ENCODE measurements around the gene FAM168A. TPM values are rescaled to one million over a fixed set of nuclear protein-coding genes. Genes with fewer than 3 reads are reported as not detected.
A peak's percentile ranks its signal among the peaks of the same experiment; 100 is the strongest.
"Not testable (repeated sequence)": the region's sequence is repeated elsewhere in the genome, so short reads cannot be mapped to it uniquely, and the experiment has no call there.

FAM168A gene
- total RNA-seq, 1 experiment from 2014 or later, result 21.1 TPM

- no peak overlapping the region for H2AFZ ChIP-seq (ENCODE audit: low read length)
- no peak overlapping the region for H3K14ac ChIP-seq (ENCODE audit: insufficient read depth, low read length)
- no peaks in the 10 kb centered on the region for H4K20me1 ChIP-seq (ENCODE audit: control insufficient read depth, insufficient read depth, insufficient read length)
- H2AK5ac ChIP-seq (ENCODE audit: insufficient read length, low read length), result no peak overlapping the region
- WGBS (ENCODE audit: extremely low coverage, insufficient read length, low lambda C conversion rate), result no CpG with 5 or more reads among the region's 4 CpGs
- H3K4me1 ChIP-seq (ENCODE audit: insufficient read depth, low read length), result peaks cover 3% of the 10 kb centered on the region; the same call in 1 of the 2 replicates
- no peak overlapping the region for H3K27ac ChIP-seq (ENCODE audit: insufficient read length, low read depth, low read length)
- H3K9ac ChIP-seq (ENCODE audit: extremely low read depth, insufficient read length, low read length), result no peak overlapping the region
- H3K27me3 ChIP-seq (ENCODE audit: insufficient read depth, low read length), result no peaks in the 10 kb centered on the region
- H3K23ac ChIP-seq (ENCODE audit: insufficient read length, low read depth, low read length), result no peak overlapping the region
- no peak overlapping the region for H4K91ac ChIP-seq (ENCODE audit: insufficient read length, low read depth, low read length)
- H4K5ac ChIP-seq (ENCODE audit: insufficient read length, low read depth, low read length), result no peak overlapping the region
- Mint-ChIP-seq H3K9me3 (peaks cover 7% of the 10 kb centered on the region in 2 experiments; a peak in 3 of 5 replicates), H3K4me1 (peaks cover 23 to 27% of the 10 kb centered on the region in 2 experiments), H3K27me3 (ENCODE audit: low read depth) (no peaks in the 10 kb centered on the region), H3K36me3 (ENCODE audit: insufficient read depth in 1 of 3, low read depth in 3 of 3) (peaks cover 11 to 18% (median 13%) of the 10 kb centered on the region in 3 experiments), H3K27ac (peak overlapping the region in 1 of 3 experiments; percentile 78; a peak in 2 of 7 replicates), H3K4me3 (no peak overlapping the region)
- H2BK20ac ChIP-seq (ENCODE audit: low read depth, low read length, poor library complexity, severe bottlenecking), result no peak overlapping the region
- no peak overlapping the region for H2BK15ac ChIP-seq (ENCODE audit: low read depth, low read length)
- H2BK5ac ChIP-seq (ENCODE audit: insufficient read length, low read length), result no peak overlapping the region
- TF ChIP-seq CTCF (conservative IDR thresholded peaks at IDR 0.05), result no peak
- H3K9me3 ChIP-seq (ENCODE audit: control insufficient read depth, low read depth, low read length), result no peaks in the 10 kb centered on the region
- no peak overlapping the region for H3K18ac ChIP-seq (ENCODE audit: insufficient read length, low read depth, low read length)
- no peak overlapping the region for H2BK12ac ChIP-seq (ENCODE audit: insufficient read length, low read depth, low read length)
- H4K8ac ChIP-seq (replicated peaks; ENCODE audit: insufficient read length, low read depth, low read length), result no peak overlapping the region
- no peak overlapping the region for H2BK120ac ChIP-seq (ENCODE audit: low read depth, low read length, poor library complexity, severe bottlenecking)
- H3K79me1 ChIP-seq (ENCODE audit: insufficient read depth, low read depth, low read length, poor library complexity, severe bottlenecking), result no peaks in the 10 kb centered on the region
- no peak overlapping the region for H3K56ac ChIP-seq (ENCODE audit: insufficient read length, low read depth, low read length)
- no peaks in the 10 kb centered on the region; the same call in 1 of the 2 replicates for H3K79me2 ChIP-seq (ENCODE audit: insufficient read depth, low read length)
- DNase-seq, result no peak
- H3T11ph ChIP-seq (ENCODE audit: low read length), result no peak overlapping the region
- H3K23me2 ChIP-seq (ENCODE audit: insufficient read length, low read depth, low read length, poor library complexity, severe bottlenecking), result no peaks in the 10 kb centered on the region
- H3K4ac ChIP-seq (ENCODE audit: low read depth, low read length), result no peak overlapping the region
- H3K4me2 ChIP-seq (ENCODE audit: insufficient read depth, insufficient read length, low read length), result no peak overlapping the region
Measured at GRCh38 chr11:73576185-73576614, 21.7 kb downstream of the FAM168A start.

- H4K5ac ChIP-seq (ENCODE audit: insufficient read length, low read depth, low read length); H3K27me3 ChIP-seq (ENCODE audit: insufficient read depth, low read length); H2AK5ac ChIP-seq (ENCODE audit: insufficient read length, low read length); H3K14ac ChIP-seq (ENCODE audit: insufficient read depth, low read length); H3K18ac ChIP-seq (ENCODE audit: insufficient read length, low read depth, low read length); H4K20me1 ChIP-seq (ENCODE audit: control insufficient read depth, insufficient read depth, insufficient read length); H4K91ac ChIP-seq (ENCODE audit: insufficient read length, low read depth, low read length); H3K9me3 Mint-ChIP-seq; H3K4me1 ChIP-seq (ENCODE audit: insufficient read depth, low read length); H3K27ac ChIP-seq (ENCODE audit: insufficient read length, low read depth, low read length); H2AFZ ChIP-seq (ENCODE audit: low read length); H3K79me2 ChIP-seq (ENCODE audit: insufficient read depth, low read length); H3T11ph ChIP-seq (ENCODE audit: low read length); H4K8ac ChIP-seq (replicated peaks; ENCODE audit: insufficient read length, low read depth, low read length); H3K9ac ChIP-seq (ENCODE audit: extremely low read depth, insufficient read length, low read length); H3K56ac ChIP-seq (ENCODE audit: insufficient read length, low read depth, low read length); H3K4me2 ChIP-seq (ENCODE audit: insufficient read depth, insufficient read length, low read length); H3K79me1 ChIP-seq (ENCODE audit: insufficient read depth, low read depth, low read length, poor library complexity, severe bottlenecking); H2BK5ac ChIP-seq (ENCODE audit: insufficient read length, low read length); H2BK120ac ChIP-seq (ENCODE audit: low read depth, low read length, poor library complexity, severe bottlenecking); DNase-seq; H2BK20ac ChIP-seq (ENCODE audit: low read depth, low read length, poor library complexity, severe bottlenecking); H3K4me3 Mint-ChIP-seq; H3K23ac ChIP-seq (ENCODE audit: insufficient read length, low read depth, low read length); H3K4ac ChIP-seq (ENCODE audit: low read depth, low read length); H3K27ac Mint-ChIP-seq; H2BK15ac ChIP-seq (ENCODE audit: low read depth, low read length); H3K23me2 ChIP-seq (ENCODE audit: insufficient read length, low read depth, low read length, poor library complexity, severe bottlenecking); H3K27me3 Mint-ChIP-seq (ENCODE audit: low read depth); H3K9me3 ChIP-seq (ENCODE audit: control insufficient read depth, low read depth, low read length); H2BK12ac ChIP-seq (ENCODE audit: insufficient read length, low read depth, low read length): not testable (repeated sequence)
- H3K4me1 Mint-ChIP-seq, result peaks cover 9 to 22% of the 10 kb centered on the region in 2 experiments
- peaks cover 14 to 21% (median 16%) of the 10 kb centered on the region in 3 experiments for H3K36me3 Mint-ChIP-seq (ENCODE audit: insufficient read depth in 1 of 3, low read depth in 3 of 3)
- WGBS (ENCODE audit: extremely low coverage, insufficient read length, low lambda C conversion rate), result no CpG with 5 or more reads among the region's 30 CpGs
Measured at GRCh38 chr11:73571982-73572381, 25.9 kb downstream of the FAM168A start.
